Smooth muscle cell of the coronary artery (primary cell): ENCODE results near the gene BCL2L14. TPM values are rescaled to one million over a fixed set of nuclear protein-coding genes. Genes with fewer than 3 reads are reported as not detected.

Experiments
- total RNA-seq: library from RNA; depleted of rRNA; stranded (reverse); fragments of >200 nt; gene quantifications from 2 replicates; pipeline ENCODE4 v1.2.3, GENCODE V29; 2014; ENCODE audit warnings: low replicate concordance

The BCL2L14 gene, protein sequence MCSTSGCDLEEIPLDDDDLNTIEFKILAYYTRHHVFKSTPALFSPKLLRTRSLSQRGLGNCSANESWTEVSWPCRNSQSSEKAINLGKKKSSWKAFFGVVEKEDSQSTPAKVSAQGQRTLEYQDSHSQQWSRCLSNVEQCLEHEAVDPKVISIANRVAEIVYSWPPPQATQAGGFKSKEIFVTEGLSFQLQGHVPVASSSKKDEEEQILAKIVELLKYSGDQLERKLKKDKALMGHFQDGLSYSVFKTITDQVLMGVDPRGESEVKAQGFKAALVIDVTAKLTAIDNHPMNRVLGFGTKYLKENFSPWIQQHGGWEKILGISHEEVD
- total RNA-seq, result not detected in 2 replicates

DNA sequence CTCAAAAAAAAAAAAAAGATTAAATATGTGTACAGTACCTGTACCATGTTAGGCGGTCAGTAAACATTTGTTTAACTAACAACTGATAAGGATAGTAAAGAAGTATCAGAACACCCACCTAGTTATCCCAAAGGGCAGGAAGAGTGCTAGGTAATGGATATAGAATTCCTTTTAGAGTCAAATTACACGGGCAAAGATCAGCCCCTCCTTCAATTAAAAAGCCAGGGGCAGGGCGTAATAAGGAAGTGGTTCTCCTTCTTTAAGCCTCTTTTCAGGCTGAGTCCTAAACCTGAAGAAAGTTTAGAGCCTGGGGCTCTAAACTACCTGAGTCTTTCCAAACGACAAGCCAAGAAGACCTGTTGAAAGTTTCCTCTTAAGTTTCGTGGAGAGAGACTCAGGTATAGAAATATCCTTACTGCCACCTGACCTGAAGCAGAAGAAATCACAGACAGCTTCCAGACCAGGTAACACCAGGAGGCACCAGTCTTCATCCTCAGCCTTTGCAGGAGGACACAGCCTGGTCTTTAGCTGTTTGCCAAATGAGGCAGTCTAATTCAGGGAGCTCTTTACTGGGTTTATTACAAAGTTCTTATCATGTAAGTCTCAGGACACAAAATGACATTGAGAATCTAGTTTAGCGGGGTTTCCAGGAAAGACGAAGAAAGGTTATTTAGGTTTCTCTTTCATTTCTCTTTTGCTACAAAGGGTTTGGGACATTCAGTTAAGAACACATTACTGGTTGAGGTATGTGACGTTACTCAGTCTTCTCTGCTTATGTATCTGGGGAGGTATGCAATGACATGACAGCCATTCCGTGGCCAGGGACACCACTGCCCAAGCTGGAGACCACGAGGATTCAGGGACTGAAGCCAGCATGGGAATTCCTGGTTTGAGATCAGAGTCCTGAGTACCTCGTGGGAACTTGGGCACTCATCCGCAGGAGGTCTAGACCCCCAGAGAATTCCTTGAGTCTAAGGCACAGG, at the start of gene BCL2L14:
Gene BCL2L14 (plus strand): TSS at position 266 of the 983 bp plus-strand sequence. CDS start 8,367 bp downstream, outside the sequence.

Other genes with a start within 250 kb of the BCL2L14 start
- gene LRP6, start 196.1 kb downstream of the BCL2L14 start, total RNA-seq, result 30.4 and 40.9 TPM in 2 replicates